Measurements from ENCODE around the gene ZC3HAV1.

The ZC3HAV1 gene

DNA sequence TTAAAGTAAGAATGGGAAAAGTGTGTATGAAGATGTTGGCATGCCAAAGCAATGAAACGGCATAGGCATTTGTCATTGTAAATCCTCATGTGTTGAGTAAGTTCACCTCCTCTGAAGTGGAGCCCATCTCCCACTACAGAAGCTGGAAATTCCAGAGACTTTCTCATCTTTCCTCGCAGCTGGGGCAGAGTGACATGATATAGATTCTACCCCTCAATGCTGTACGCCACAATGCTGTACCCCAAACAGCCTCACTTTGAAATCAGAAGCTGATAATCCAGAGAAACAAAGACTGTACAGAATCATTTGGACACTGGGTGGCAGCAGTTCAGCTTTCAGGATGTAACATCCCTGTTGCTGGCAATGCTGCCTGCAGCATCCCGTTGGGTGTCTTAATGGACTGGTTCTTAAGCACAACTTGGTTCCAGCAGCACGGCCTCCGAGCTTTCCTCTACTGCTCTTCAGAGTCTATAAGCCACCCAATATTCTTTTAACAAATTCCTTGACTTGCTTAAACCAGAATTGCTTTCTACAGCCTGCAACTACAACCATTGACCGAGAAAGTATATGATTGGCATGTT is 92.5 kb downstream of the ZC3HAV1 start:
- peak; percentile 92 for FAIRE-seq
- peak; percentile 54 for DNase-seq (ENCODE audit: insufficient read length, low spot score)
- no peak for TF ChIP-seq POU2F2 (IDR thresholded peaks at IDR 0.05; ENCODE audit: low read depth, low read length)
- no peak for TF ChIP-seq PAX5 (IDR thresholded peaks at IDR 0.05; ENCODE audit: insufficient read depth, low read length, severe bottlenecking)
- TF ChIP-seq TAF1 (IDR thresholded peaks at IDR 0.05; ENCODE audit: low read depth, low read length), result no peak
- no peak for TF ChIP-seq SPI1 (IDR thresholded peaks at IDR 0.05; ENCODE audit: low read depth, low read length)
- TF ChIP-seq POLR2AphosphoS5 (IDR thresholded peaks at IDR 0.05; ENCODE audit: low read depth, low read length), result no peak
- TF ChIP-seq POLR2A (IDR thresholded peaks at IDR 0.05; ENCODE audit: low read depth, low read length), result no peak

GRCh38 chr7:139011373-139011772 is 98.1 kb downstream of the ZC3HAV1 start:
- FAIRE-seq (no peak), DNase-seq (ENCODE audit: insufficient read length, low spot score) (no peak)
- TF ChIP-seq POLR2AphosphoS5 (IDR thresholded peaks at IDR 0.05; ENCODE audit: low read depth, low read length), result no peak
- TF ChIP-seq PAX5 (IDR thresholded peaks at IDR 0.05; ENCODE audit: insufficient read depth, low read length, severe bottlenecking), result no peak
- TF ChIP-seq POLR2A (IDR thresholded peaks at IDR 0.05; ENCODE audit: low read depth, low read length), result no peak
- no peak for TF ChIP-seq TAF1 (IDR thresholded peaks at IDR 0.05; ENCODE audit: low read depth, low read length)
- TF ChIP-seq SPI1 (IDR thresholded peaks at IDR 0.05; ENCODE audit: low read depth, low read length), result no peak
- no peak for TF ChIP-seq POU2F2 (IDR thresholded peaks at IDR 0.05; ENCODE audit: low read depth, low read length)

DNA sequence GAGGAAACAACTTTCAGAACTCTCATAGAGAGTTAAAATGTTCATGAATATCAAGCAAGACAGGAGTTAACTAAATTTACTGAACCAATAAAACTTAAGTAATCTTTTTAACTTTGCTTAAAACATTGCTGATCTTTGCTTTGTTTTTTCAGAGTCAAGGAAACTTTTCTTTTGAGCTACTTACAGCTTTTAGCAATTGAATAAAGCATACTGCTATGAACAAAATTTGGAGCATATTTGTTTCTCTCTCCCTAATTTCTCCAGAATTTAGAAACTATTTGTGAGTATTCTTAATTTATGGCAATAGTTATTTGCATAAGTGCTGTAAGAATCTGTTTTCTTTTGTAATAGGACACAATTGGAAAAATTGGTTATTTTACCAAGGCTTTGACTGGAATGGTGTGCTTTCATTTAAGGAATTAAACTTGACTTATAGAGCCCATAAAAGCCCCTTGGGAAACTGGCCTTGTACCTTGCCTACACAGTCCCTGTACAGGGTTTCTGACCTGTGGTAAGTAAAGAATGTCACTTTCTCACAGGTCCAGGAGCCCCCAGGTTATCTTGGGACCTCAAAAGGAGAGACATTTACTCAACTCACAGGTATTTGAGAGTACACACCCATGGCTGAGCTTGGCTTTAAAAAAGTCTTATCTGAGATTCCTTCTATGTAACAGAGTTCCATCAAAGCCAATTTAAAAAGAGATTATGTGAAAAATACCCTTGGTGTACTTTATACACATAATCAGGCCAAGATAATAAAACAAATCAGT is 105.0 kb downstream of the ZC3HAV1 start:
- DNase-seq (ENCODE audit: insufficient read length, low spot score) (no peak), FAIRE-seq (no peak)
- TF ChIP-seq TAF1 (IDR thresholded peaks at IDR 0.05; ENCODE audit: low read depth, low read length), result no peak
- no peak for TF ChIP-seq POLR2AphosphoS5 (IDR thresholded peaks at IDR 0.05; ENCODE audit: low read depth, low read length)
- no peak for TF ChIP-seq POU2F2 (IDR thresholded peaks at IDR 0.05; ENCODE audit: low read depth, low read length)
- no peak for TF ChIP-seq SPI1 (IDR thresholded peaks at IDR 0.05; ENCODE audit: low read depth, low read length)
- TF ChIP-seq PAX5 (IDR thresholded peaks at IDR 0.05; ENCODE audit: insufficient read depth, low read length, severe bottlenecking), result no peak
- no peak for TF ChIP-seq POLR2A (IDR thresholded peaks at IDR 0.05; ENCODE audit: low read depth, low read length)

DNA sequence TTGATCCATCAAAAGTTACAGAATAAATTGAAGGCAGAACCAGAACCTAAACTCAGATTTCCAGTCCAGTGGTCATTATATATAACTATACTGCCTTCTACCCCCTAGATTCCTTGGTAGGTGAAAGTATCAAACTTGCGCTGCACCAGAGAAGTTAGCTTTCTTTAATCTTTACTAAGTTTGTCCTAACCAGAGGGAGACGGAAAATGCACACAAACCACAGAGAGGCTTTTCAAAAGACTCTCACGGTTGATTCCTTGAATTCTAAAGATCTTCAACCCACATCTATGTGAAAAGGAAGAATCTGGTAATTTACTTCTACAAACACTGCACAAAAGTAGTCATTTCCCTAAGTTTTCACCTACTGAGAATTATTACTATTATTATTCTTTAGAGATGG is 110.1 kb downstream of the ZC3HAV1 start:
- FAIRE-seq (no peak), DNase-seq (ENCODE audit: insufficient read length, low spot score) (no peak)
- no peak for TF ChIP-seq POLR2A (IDR thresholded peaks at IDR 0.05; ENCODE audit: low read depth, low read length)
- TF ChIP-seq TAF1 (IDR thresholded peaks at IDR 0.05; ENCODE audit: low read depth, low read length), result no peak
- TF ChIP-seq POU2F2 (IDR thresholded peaks at IDR 0.05; ENCODE audit: low read depth, low read length), result no peak
- no peak for TF ChIP-seq SPI1 (IDR thresholded peaks at IDR 0.05; ENCODE audit: low read depth, low read length)
- no peak for TF ChIP-seq POLR2AphosphoS5 (IDR thresholded peaks at IDR 0.05; ENCODE audit: low read depth, low read length)
- TF ChIP-seq PAX5 (IDR thresholded peaks at IDR 0.05; ENCODE audit: insufficient read depth, low read length, severe bottlenecking), result no peak
